H1 (cell line): ENCODE data around the gene OR14A2. TPM values are rescaled to one million over a fixed set of nuclear protein-coding genes. Genes with fewer than 3 reads are reported as not detected.

ENCODE experiments used
- CTCF ChIA-PET: fragments of 300-600 bp; sonication (Branson Sonifier 250); formaldehyde crosslinking; loops from one replicate; lab custom pipeline; 2021; ENCODE audit not compliant: partially characterized antibody; lab: Charles Lee
- POLR2A ChIA-PET: fragments of 300-600 bp; sonication (Branson Sonifier 250); formaldehyde crosslinking; loops from one replicate; lab custom pipeline; 2021; ENCODE audit warnings: inconsistent platforms; ENCODE audit not compliant: partially characterized antibody; lab: Charles Lee
- DNase-seq, 2 experiments: peaks; one replicate each; pipeline versions ENCODE4 v3.0.0 to v3.0.0-alpha.2; 2010 to 2022; ENCODE audit warnings: low spot score in 2 of 2, low read depth in 1 of 2, mixed read lengths in 1 of 2
- FAIRE-seq: peaks from 2 replicates; lab custom pipeline; 2011; peaks lifted over from hg19 to GRCh38; lab: Jason Lieb, UNC
- H2AFZ ChIP-seq: 2 replicates; pipeline ENCODE4 v1.8.1; 2012; ENCODE audit warnings: low read length, inconsistent platforms
- H2AK5ac ChIP-seq: 2 replicates; pipeline ENCODE4 v1.6.1; 2013; ENCODE audit warnings: low read depth, low read length
- H2BK120ac ChIP-seq: replicated peaks from 2 replicates; pipeline ENCODE3; 2013; ENCODE audit warnings: low read depth, low read length, inconsistent platforms
- H2BK12ac ChIP-seq: 2 replicates; pipeline ENCODE4 v1.6.1; 2013; ENCODE audit warnings: low read depth, low read length
- H2BK15ac ChIP-seq: 2 replicates; pipeline ENCODE4 v1.6.1; 2013; ENCODE audit warnings: low read length
- H2BK20ac ChIP-seq: 2 replicates; pipeline ENCODE4 v1.6.1; 2013; ENCODE audit warnings: low read length
- H2BK5ac ChIP-seq: 2 replicates; pipeline ENCODE4 v1.6.1; 2013; ENCODE audit warnings: low read depth, low read length
- H3K14ac ChIP-seq: 2 replicates; pipeline ENCODE4 v1.6.1; 2013; ENCODE audit warnings: inconsistent platforms; ENCODE audit not compliant: insufficient read length
- H3K18ac ChIP-seq: 2 replicates; pipeline ENCODE4 v1.6.1; 2013; ENCODE audit warnings: low read length; ENCODE audit errors: extremely low read depth
- H3K23ac ChIP-seq: 2 replicates; pipeline ENCODE4 v1.6.1; 2013; ENCODE audit warnings: inconsistent platforms; ENCODE audit not compliant: insufficient read length
- H3K23me2 ChIP-seq: 2 replicates; pipeline ENCODE4 v1.6.1; 2013; ENCODE audit warnings: low read depth, low read length
- H3K27ac ChIP-seq: 2 replicates; pipeline ENCODE4 v1.6.1; 2011; ENCODE audit warnings: low read depth, low read length, inconsistent platforms
- H3K27me3 ChIP-seq, 4 experiments: replicated peaks in 1 of 4; 1 replicate in 1 of 4; 2 replicates in 3 of 4; pipeline versions ENCODE4 v1.6.1 to v1.8.1; 2011 to 2013; ENCODE audit warnings: low read length in 3 of 4, mild to moderate bottlenecking in 3 of 4, inconsistent platforms in 2 of 4, mixed read lengths in 2 of 4, moderate library complexity in 1 of 4; ENCODE audit not compliant: control insufficient read depth in 3 of 4, insufficient read depth in 3 of 4; ENCODE audit errors: extremely low read depth in 1 of 4
- H3K36me3 ChIP-seq, 4 experiments: 2 replicates each; pipeline versions ENCODE4 v1.6.1 to v1.8.1; 2011 to 2013; ENCODE audit warnings: mild to moderate bottlenecking in 4 of 4, low read length in 3 of 4, moderate library complexity in 2 of 4, control low read depth in 1 of 4, inconsistent platforms in 1 of 4; ENCODE audit not compliant: insufficient read depth in 4 of 4, control insufficient read depth in 2 of 4
- H3K4ac ChIP-seq: replicated peaks from 2 replicates; pipeline ENCODE3; 2013; ENCODE audit warnings: low read length, low read depth, mixed read lengths, inconsistent platforms; ENCODE audit not compliant: insufficient read length
- H3K4me1 ChIP-seq, 4 experiments: replicated peaks in 1 of 4; 1 replicate in 1 of 4; 2 replicates in 3 of 4; pipeline versions ENCODE4 v1.6.1 to v1.8.1; 2011 to 2013; ENCODE audit warnings: low read length in 3 of 4, inconsistent platforms in 2 of 4, mixed read lengths in 1 of 4; ENCODE audit not compliant: insufficient read depth in 4 of 4, control insufficient read depth in 3 of 4
- H3K4me2 ChIP-seq, 2 experiments: 2 replicates each; pipeline versions ENCODE4 v1.6.1 to v1.8.1; 2011 to 2013; ENCODE audit warnings: low read depth in 2 of 2, low read length in 2 of 2, control low read depth in 1 of 2, inconsistent platforms in 1 of 2, mild to moderate bottlenecking in 1 of 2; ENCODE audit not compliant: insufficient read depth in 1 of 2
- H3K4me3 ChIP-seq, 4 experiments: fragments of 200-600, 300-600 bp in 1 of 4; sonication (generic), shearing (Covaris generic), sonication (Bioruptor Twin) in 1 of 4; 2 replicates each; pipeline versions ENCODE4 v1.5.1 to v1.8.1; 2011 to 2016; ENCODE audit warnings: low read length in 4 of 4, low read depth in 3 of 4, control low read depth in 2 of 4, inconsistent platforms in 2 of 4, mild to moderate bottlenecking in 2 of 4, mixed read lengths in 1 of 4, moderate library complexity in 1 of 4; ENCODE audit not compliant: insufficient read depth in 2 of 4; ENCODE audit errors: extremely low read depth in 1 of 4
- H3K56ac ChIP-seq: replicated peaks from 2 replicates; pipeline ENCODE3; 2013; ENCODE audit warnings: low read depth, mild to moderate bottlenecking, mixed read lengths, low read length, inconsistent platforms; ENCODE audit not compliant: insufficient read length
- H3K79me1 ChIP-seq: 2 replicates; pipeline ENCODE4 v1.6.1; 2013; ENCODE audit warnings: low read depth, low read length, control low read depth
- H3K79me2 ChIP-seq, 2 experiments: 2 replicates each; pipeline versions ENCODE4 v1.6.1 to v1.8.1; 2012 to 2013; ENCODE audit warnings: low read length in 2 of 2, mild to moderate bottlenecking in 2 of 2, inconsistent platforms in 1 of 2; ENCODE audit not compliant: insufficient read depth in 2 of 2, control insufficient read depth in 1 of 2
- H3K9ac ChIP-seq, 4 experiments: replicated peaks in 1 of 4; 1 replicate in 1 of 4; 2 replicates in 3 of 4; pipeline versions ENCODE4 v1.6.1 to v1.8.1; 2011 to 2013; ENCODE audit warnings: low read depth in 3 of 4, low read length in 3 of 4, control low read depth in 2 of 4, mild to moderate bottlenecking in 2 of 4, moderate library complexity in 2 of 4, inconsistent platforms in 1 of 4; ENCODE audit errors: extremely low read depth in 1 of 4
- H3K9me3 ChIP-seq, 2 experiments: 2 replicates each; pipeline versions ENCODE4 v1.6.1 to v1.8.1; 2012 to 2013; ENCODE audit warnings: mild to moderate bottlenecking in 2 of 2, moderate library complexity in 2 of 2, control low read depth in 1 of 2, inconsistent platforms in 1 of 2, low read depth in 1 of 2, low read length in 1 of 2, mixed read lengths in 1 of 2; ENCODE audit not compliant: insufficient read depth in 2 of 2
- H4K20me1 ChIP-seq, 2 experiments: replicated peaks in 1 of 2; 2 replicates each; pipeline versions ENCODE3 to v1.8.1; 2011 to 2013; ENCODE audit warnings: inconsistent platforms in 2 of 2, low read length in 2 of 2, mild to moderate bottlenecking in 1 of 2; ENCODE audit not compliant: insufficient read depth in 2 of 2, control insufficient read depth in 1 of 2
- H4K5ac ChIP-seq: 2 replicates; pipeline ENCODE4 v1.6.1; 2013; ENCODE audit warnings: low read length, low read depth, mixed read lengths, inconsistent platforms; ENCODE audit not compliant: insufficient read length
- H4K8ac ChIP-seq: 2 replicates; pipeline ENCODE4 v1.8.0; 2013; ENCODE audit warnings: mild to moderate bottlenecking, moderate library complexity, low read length, inconsistent platforms; ENCODE audit not compliant: insufficient read depth; ENCODE audit errors: extremely low read depth
- H4K91ac ChIP-seq: replicated peaks from 2 replicates; pipeline ENCODE3; 2013; ENCODE audit warnings: low read length, mixed read lengths, inconsistent platforms; ENCODE audit not compliant: insufficient read length
- GTF2F1 ChIP-seq: IDR thresholded peaks from 2 replicates; pipeline ENCODE4 v1.6.1; 2012; ENCODE audit warnings: low read depth, low read length, improper control_type of control experiment, borderline replicate concordance
- HDAC6 ChIP-seq: IDR thresholded peaks from one replicate; pipeline ENCODE4 v1.7.1; 2012; ENCODE audit warnings: low read depth, mild to moderate bottlenecking, inconsistent platforms, low read length, moderate library complexity
- JUN ChIP-seq: IDR thresholded peaks from 2 replicates; pipeline ENCODE4 v1.6.1; 2011; ENCODE audit warnings: low read depth, mild to moderate bottlenecking, improper control_type of control experiment, low read length
- NANOG ChIP-seq: IDR thresholded peaks from 2 replicates; pipeline ENCODE4 v1.6.1; 2011; ENCODE audit warnings: low read length, low read depth, mild to moderate bottlenecking, inconsistent platforms; ENCODE audit not compliant: insufficient read depth, poor library complexity, severe bottlenecking
- POU5F1 ChIP-seq: IDR thresholded peaks from 2 replicates; pipeline ENCODE4 v1.6.1; 2011; ENCODE audit warnings: low read depth, mild to moderate bottlenecking, low read length, moderate library complexity
- RBBP5 ChIP-seq: IDR thresholded peaks from 2 replicates; pipeline ENCODE4 v1.7.1; 2012; ENCODE audit warnings: low read depth, mild to moderate bottlenecking, inconsistent platforms, low read length, moderate library complexity, borderline replicate concordance
- YY1 ChIP-seq: IDR thresholded peaks from 2 replicates; pipeline ENCODE4 v1.6.1; 2011; ENCODE audit warnings: low read depth, mild to moderate bottlenecking, low read length
- WGBS, 2 experiments: shearing (Covaris generic) in 1 of 2; methylation state at CpG; one replicate each; pipeline versions ENCODE4 v1.1.6 to v1.1.7; 2013 to 2015; ENCODE audit warnings: low lambda C conversion rate in 2 of 2, mixed read lengths in 2 of 2, inconsistent platforms in 1 of 2, low coverage in 1 of 2, missing lambda C conversion rate in 1 of 2; ENCODE audit not compliant: insufficient replicate concordance in 2 of 2, insufficient coverage in 1 of 2, insufficient read length in 1 of 2; ENCODE audit errors: extremely low coverage in 1 of 2, missing lambda C conversion rate in 1 of 2; 5-methylcytosine and 5-hydroxymethylcytosine counted together
- polyA plus RNA-seq, 7 experiments: library from polyadenylated mRNA; depleted of rRNA in 3 of 7; stranded (reverse) in 5 of 7; unstranded in 2 of 7; fragments of >200 nt in 5 of 7; fragments of 200-250 nt in 2 of 7; gene quantifications; 1 replicate in 5 of 7; 2 replicates in 1 of 7; 4 replicates in 1 of 7; pipeline versions ENCODE4 v1.2.1 to v1.2.3, GENCODE V29; 2011 to 2013; ENCODE audit warnings: missing spikeins in 2 of 7, mixed read lengths in 2 of 7
- total RNA-seq: library from RNA; stranded (reverse); fragmentation: NEBNext Ultra II Directional; extraction: Animal tissue kit (Norgen Biotek cat#: 25700); gene quantifications from 2 replicates; pipeline ENCODE4 v1.2.1, GENCODE V29; 2021

The OR14A2 gene
- total and polyA plus RNA-seq, 2 of the 8 experiments (the other 6 are each of a cell fraction or from before 2014, with no cell fraction given) = not detected

- H2BK20ac ChIP-seq = no peak overlapping the region
- H3K9me3 ChIP-seq = peaks cover 38 to 43% of the 10 kb centered on the region in 2 experiments
- H3K23ac ChIP-seq = no peak overlapping the region
- H3K4me3 ChIP-seq = no peak overlapping the region
- H2AK5ac ChIP-seq = no peak overlapping the region
- CTCF ChIA-PET = no interaction called here
- no peaks in the 10 kb centered on the region for H3K79me1 ChIP-seq
- H4K8ac ChIP-seq = no peak overlapping the region
- H3K18ac ChIP-seq = no peak overlapping the region
- H2BK5ac ChIP-seq = no peak overlapping the region
- H3K4ac ChIP-seq = no peak overlapping the region
- H2BK15ac ChIP-seq = no peak overlapping the region
- H3K4me1 ChIP-seq = no peaks in the 10 kb centered on the region
- no peak overlapping the region for H4K91ac ChIP-seq
- H2BK120ac ChIP-seq = no peak overlapping the region
- no peak overlapping the region for H4K5ac ChIP-seq
- no peaks in the 10 kb centered on the region for H3K79me2 ChIP-seq
- H3K23me2 ChIP-seq = no peaks in the 10 kb centered on the region
- no peak overlapping the region for H3K4me2 ChIP-seq
- DNase-seq = no peak
- WGBS, 2 experiments = 39% methylated on average over 2 of the region's 2 CpGs; no CpG with 5 or more reads in 1 of the 2 experiments
- TF ChIP-seq GTF2F1 = no peak
- no peak for TF ChIP-seq YY1
- TF ChIP-seq RBBP5 = no peak
- TF ChIP-seq HDAC6 = no peak
- TF ChIP-seq POU5F1 = no peak
- no peak for TF ChIP-seq JUN
- TF ChIP-seq NANOG = no peak
- TF ChIP-seq, all 59 proteins: peak for 0
- no peak overlapping the region for H3K9ac ChIP-seq
- no peaks in the 10 kb centered on the region for H3K36me3 ChIP-seq
- H4K20me1 ChIP-seq = no peaks in the 10 kb centered on the region
- H3K56ac ChIP-seq = no peak overlapping the region
- H3K27me3 ChIP-seq = no peaks in the 10 kb centered on the region
- FAIRE-seq = no peak
- no peak overlapping the region for H3K27ac ChIP-seq
- H3K14ac ChIP-seq = no peak overlapping the region
- H2AFZ ChIP-seq = no peak overlapping the region
- H2BK12ac ChIP-seq = no peak overlapping the region
- POLR2A ChIA-PET = no interaction called here
Measured at GRCh38 chr1:247797518-247797917, 49.6 kb upstream of the OR14A2 start.
